H1 (cell line): Measurements from ENCODE around the gene FRMD4B. TPM values are rescaled to one million over a fixed set of nuclear protein-coding genes. Genes with fewer than 3 reads are reported as not detected.

Experiments used
- CBX5 ChIP-seq: fragments of 300-800, 300-1000 bp; sonication (generic); IDR thresholded peaks from 2 replicates; pipeline ENCODE4 v1.7.1; 2016; ENCODE audit warnings: antibody characterized with exemption, low read length, low read depth
- CTBP2 ChIP-seq: IDR thresholded peaks from 2 replicates; pipeline ENCODE4 v1.7.0; 2011; ENCODE audit warnings: borderline replicate concordance, mild to moderate bottlenecking, moderate library complexity, mixed read lengths, low read length; ENCODE audit not compliant: insufficient read depth, insufficient read length
- E2F6 ChIP-seq: IDR thresholded peaks from 2 replicates; pipeline ENCODE4 v1.6.1; 2012; ENCODE audit warnings: inconsistent platforms
- FOSL1 ChIP-seq: IDR thresholded peaks from 2 replicates; pipeline ENCODE4 v1.6.1; 2011; ENCODE audit warnings: mild to moderate bottlenecking, low read depth, low read length, moderate library complexity; ENCODE audit not compliant: insufficient read depth
- GTF2F1 ChIP-seq: IDR thresholded peaks from 2 replicates; pipeline ENCODE4 v1.6.1; 2012; ENCODE audit warnings: low read depth, low read length, improper control_type of control experiment, borderline replicate concordance
- HDAC6 ChIP-seq: IDR thresholded peaks from one replicate; pipeline ENCODE4 v1.7.1; 2012; ENCODE audit warnings: low read depth, mild to moderate bottlenecking, inconsistent platforms, low read length, moderate library complexity
- RFX5 ChIP-seq: IDR thresholded peaks from 2 replicates; pipeline ENCODE4 v1.6.1; 2011; ENCODE audit warnings: low read depth, low read length, improper control_type of control experiment, borderline replicate concordance
- RXRA ChIP-seq: IDR thresholded peaks from 2 replicates; pipeline ENCODE4 v1.6.1; 2011; ENCODE audit warnings: low read depth, mild to moderate bottlenecking, low read length, moderate library complexity; ENCODE audit not compliant: insufficient read depth
- SIX5 ChIP-seq: IDR thresholded peaks from 2 replicates; pipeline ENCODE4 v1.6.1; 2011; ENCODE audit warnings: mild to moderate bottlenecking, low read depth, low read length
- SUZ12 ChIP-seq: fragments of 200-600 bp; sonication (generic); IDR thresholded peaks from 2 replicates; pipeline ENCODE4 v1.6.1; 2012; ENCODE audit warnings: mild to moderate bottlenecking, inconsistent platforms, low read length, moderate library complexity, mixed read lengths
- USF2 ChIP-seq: IDR thresholded peaks from 2 replicates; pipeline ENCODE4 v1.6.1; 2011; ENCODE audit warnings: low read length, improper control_type of control experiment
- polyA plus RNA-seq, 7 experiments: library from polyadenylated mRNA; depleted of rRNA in 3 of 7; stranded (reverse) in 5 of 7; unstranded in 2 of 7; fragments of >200 nt in 5 of 7; fragments of 200-250 nt in 2 of 7; gene quantifications; 1 replicate in 5 of 7; 2 replicates in 1 of 7; 4 replicates in 1 of 7; pipeline versions ENCODE4 v1.2.1 to v1.2.3, GENCODE V29; 2011 to 2013; ENCODE audit warnings: missing spikeins in 2 of 7, mixed read lengths in 2 of 7
- total RNA-seq: library from RNA; stranded (reverse); fragmentation: NEBNext Ultra II Directional; extraction: Animal tissue kit (Norgen Biotek cat#: 25700); gene quantifications from 2 replicates; pipeline ENCODE4 v1.2.1, GENCODE V29; 2021

FRMD4B gene
- total and polyA plus RNA-seq, 2 of the 8 experiments (the other 6 are each of a cell fraction or from before 2014, with no cell fraction given): 2.7 to 7.2 TPM

GRCh38 chr3:69120879-69121464, 264.9 kb downstream of the FRMD4B start (continued):
- TF ChIP-seq FOSL1 (no peak), CBX5 (no peak), SIX5 (no peak), RXRA (no peak), CTBP2 (no peak), USF2 (no peak), SUZ12 (no peak), E2F6 (no peak), GTF2F1 (no peak), HDAC6 (no peak), RFX5 (no peak)
- TF ChIP-seq, all 59 proteins: peak for 4
